ENCODE results near the gene EYA2.

EYA2 gene

GRCh38 chr20:47007826-47008655 lies 113.4 kb downstream of the EYA2 start:
- no peak for TF ChIP-seq POLR2AphosphoS5 (IDR thresholded peaks at IDR 0.05; ENCODE audit: low read depth, low read length)
- no peak for TF ChIP-seq POLR2A (IDR thresholded peaks at IDR 0.05; ENCODE audit: low read depth, low read length)
- FAIRE-seq, result no peak
- no peak for DNase-seq (ENCODE audit: insufficient read length)

- FAIRE-seq (no peak), DNase-seq (ENCODE audit: insufficient read length) (no peak)
- no peak for TF ChIP-seq POLR2AphosphoS5 (IDR thresholded peaks at IDR 0.05; ENCODE audit: low read depth, low read length)
- TF ChIP-seq POLR2A (IDR thresholded peaks at IDR 0.05; ENCODE audit: low read depth, low read length), result no peak
- TF ChIP-seq TAF1 (IDR thresholded peaks at IDR 0.05; ENCODE audit: borderline replicate concordance, low read depth, low read length), result no peak
Measured at GRCh38 chr20:47008842-47009518, 114.3 kb downstream of the EYA2 start.

- FAIRE-seq (no peak), DNase-seq (ENCODE audit: insufficient read length) (no peak)
- TF ChIP-seq TAF1 (IDR thresholded peaks at IDR 0.05; ENCODE audit: borderline replicate concordance, low read depth, low read length), result no peak
- no peak for TF ChIP-seq POLR2A (IDR thresholded peaks at IDR 0.05; ENCODE audit: low read depth, low read length)
- TF ChIP-seq POLR2AphosphoS5 (IDR thresholded peaks at IDR 0.05; ENCODE audit: low read depth, low read length), result no peak
Measured at GRCh38 chr20:47009784-47010183, 115.1 kb downstream of the EYA2 start.

- TF ChIP-seq POLR2A (IDR thresholded peaks at IDR 0.05; ENCODE audit: low read depth, low read length) (no peak), POLR2AphosphoS5 (IDR thresholded peaks at IDR 0.05; ENCODE audit: low read depth, low read length) (no peak), TAF1 (IDR thresholded peaks at IDR 0.05; ENCODE audit: borderline replicate concordance, low read depth, low read length) (no peak)
- DNase-seq (ENCODE audit: insufficient read length) (no peak), FAIRE-seq (peak; percentile 24)
Measured at GRCh38 chr20:47011984-47012383, 117.3 kb downstream of the EYA2 start.

- DNase-seq (ENCODE audit: insufficient read length) (no peak), FAIRE-seq (no peak)
- TF ChIP-seq POLR2A (IDR thresholded peaks at IDR 0.05; ENCODE audit: low read depth, low read length) (no peak), TAF1 (IDR thresholded peaks at IDR 0.05; ENCODE audit: borderline replicate concordance, low read depth, low read length) (no peak), POLR2AphosphoS5 (IDR thresholded peaks at IDR 0.05; ENCODE audit: low read depth, low read length) (no peak)
Measured at GRCh38 chr20:47013606-47014005, 119.0 kb downstream of the EYA2 start.

- DNase-seq (ENCODE audit: insufficient read length), result no peak
- no peak for FAIRE-seq
- TF ChIP-seq TAF1 (IDR thresholded peaks at IDR 0.05; ENCODE audit: borderline replicate concordance, low read depth, low read length), result no peak
- no peak for TF ChIP-seq POLR2AphosphoS5 (IDR thresholded peaks at IDR 0.05; ENCODE audit: low read depth, low read length)
- TF ChIP-seq POLR2A (IDR thresholded peaks at IDR 0.05; ENCODE audit: low read depth, low read length), result no peak
Measured at GRCh38 chr20:47016068-47016664, 121.5 kb downstream of the EYA2 start.

GRCh38 chr20:47018381-47018780 lies 123.7 kb downstream of the EYA2 start:
- FAIRE-seq, result no peak
- no peak for DNase-seq (ENCODE audit: insufficient read length)
- TF ChIP-seq POLR2A (IDR thresholded peaks at IDR 0.05; ENCODE audit: low read depth, low read length), result no peak

GRCh38 chr20:47019121-47019824 lies 124.6 kb downstream of the EYA2 start:
- TF ChIP-seq POLR2AphosphoS5 (IDR thresholded peaks at IDR 0.05; ENCODE audit: low read depth, low read length) (no peak), TAF1 (IDR thresholded peaks at IDR 0.05; ENCODE audit: borderline replicate concordance, low read depth, low read length) (no peak), POLR2A (IDR thresholded peaks at IDR 0.05; ENCODE audit: low read depth, low read length) (no peak)
- DNase-seq (ENCODE audit: insufficient read length), result no peak
- no peak for FAIRE-seq

- FAIRE-seq (no peak), DNase-seq (ENCODE audit: insufficient read length) (no peak)
- TF ChIP-seq TAF1 (IDR thresholded peaks at IDR 0.05; ENCODE audit: borderline replicate concordance, low read depth, low read length) (no peak), POLR2AphosphoS5 (IDR thresholded peaks at IDR 0.05; ENCODE audit: low read depth, low read length) (no peak), POLR2A (IDR thresholded peaks at IDR 0.05; ENCODE audit: low read depth, low read length) (no peak)
Measured at GRCh38 chr20:47020231-47020630, 125.6 kb downstream of the EYA2 start.

- DNase-seq (ENCODE audit: insufficient read length) (no peak), FAIRE-seq (no peak)
- TF ChIP-seq TAF1 (IDR thresholded peaks at IDR 0.05; ENCODE audit: borderline replicate concordance, low read depth, low read length) (no peak), POLR2AphosphoS5 (IDR thresholded peaks at IDR 0.05; ENCODE audit: low read depth, low read length) (no peak), POLR2A (IDR thresholded peaks at IDR 0.05; ENCODE audit: low read depth, low read length) (no peak)
Measured at GRCh38 chr20:47021850-47022249, 127.2 kb downstream of the EYA2 start.

- TF ChIP-seq TAF1 (IDR thresholded peaks at IDR 0.05; ENCODE audit: borderline replicate concordance, low read depth, low read length) (no peak), POLR2A (IDR thresholded peaks at IDR 0.05; ENCODE audit: low read depth, low read length) (no peak), POLR2AphosphoS5 (IDR thresholded peaks at IDR 0.05; ENCODE audit: low read depth, low read length) (no peak)
- DNase-seq (ENCODE audit: insufficient read length), result no peak
- FAIRE-seq, result peak; percentile 40
Measured at GRCh38 chr20:47024461-47024937, 129.9 kb downstream of the EYA2 start.
